IMR-90 (cell line): Measurements from ENCODE around the gene PPARG. TPM values are rescaled to one million over a fixed set of nuclear protein-coding genes. Genes with fewer than 3 reads are reported as not detected.

Experiments used
- ATAC-seq: fragments of 200-7000 bp; cut with Tn5 transposase; 2 replicates; pipeline ENCODE4 v1.9.1; 2020; ENCODE audit warnings: low read depth, mild to moderate bottlenecking, moderate library complexity
- BruUV-seq: library from RNA; stranded (reverse); fragments of 400-500 nt; replicated peaks from 2 replicates; lab custom pipeline; 2021; lab: Mats Ljungman, UMichigan
- CTCF ChIA-PET: fragments of 300-600 bp; formaldehyde crosslinking; extraction: SDS; loops from one replicate; lab custom pipeline; 2021; ENCODE audit warnings: antibody characterized with exemption; lab: Yijun Ruan, JAX
- POLR2A ChIA-PET: fragments of 300-600 bp; sonication (Branson Sonifier 250); formaldehyde crosslinking; loops from one replicate; lab custom pipeline; 2022; ENCODE audit warnings: antibody characterized with exemption; ENCODE audit not compliant: unreplicated experiment; lab: Charles Lee
- DNase-seq: peaks from one replicate; pipeline ENCODE4 v3.0.0; 2013
- H2AFZ ChIP-seq: replicated peaks from 2 replicates; pipeline ENCODE3; 2013; ENCODE audit warnings: low read length, mild to moderate bottlenecking; ENCODE audit not compliant: poor library complexity
- H2AK5ac ChIP-seq: 2 replicates; pipeline ENCODE4 v1.6.1; 2013; ENCODE audit warnings: low read depth, low read length, inconsistent platforms
- H2AK9ac ChIP-seq: replicated peaks from 2 replicates; pipeline ENCODE3; 2013; ENCODE audit warnings: mild to moderate bottlenecking, low read depth, low read length, moderate library complexity; ENCODE audit not compliant: poor library complexity
- H2BK120ac ChIP-seq: 2 replicates; pipeline ENCODE4 v1.6.1; 2013; ENCODE audit warnings: low read depth, low read length, inconsistent platforms
- H2BK15ac ChIP-seq: 3 replicates; pipeline ENCODE4 v1.6.1; 2013; ENCODE audit warnings: low read depth, low read length, inconsistent platforms
- H2BK20ac ChIP-seq: 2 replicates; pipeline ENCODE4 v1.6.1; 2013; ENCODE audit warnings: low read depth, mild to moderate bottlenecking, inconsistent platforms, low read length, moderate library complexity
- H2BK5ac ChIP-seq: 2 replicates; pipeline ENCODE4 v1.6.1; 2013; ENCODE audit warnings: mild to moderate bottlenecking, low read depth, low read length, inconsistent platforms; ENCODE audit not compliant: poor library complexity, severe bottlenecking
- H3K14ac ChIP-seq: replicated peaks from 2 replicates; pipeline ENCODE4 v1.6.1; 2013; ENCODE audit warnings: low read depth, low read length, inconsistent platforms
- H3K18ac ChIP-seq: 2 replicates; pipeline ENCODE4 v1.6.1; 2013; ENCODE audit warnings: low read depth, low read length, control low read depth
- H3K23ac ChIP-seq: 2 replicates; pipeline ENCODE4 v1.6.1; 2013; ENCODE audit warnings: low read depth, low read length, inconsistent platforms
- H3K27ac ChIP-seq: 2 replicates; pipeline ENCODE4 v1.5.1; 2013; ENCODE audit warnings: mild to moderate bottlenecking, control low read depth, low read length; ENCODE audit not compliant: insufficient read depth
- H3K27me3 ChIP-seq: 2 replicates; pipeline ENCODE4 v1.6.1; 2013; ENCODE audit warnings: low read length; ENCODE audit not compliant: control insufficient read depth, insufficient read depth
- H3K36me3 ChIP-seq: 2 replicates; pipeline ENCODE4 v1.6.1; 2013; ENCODE audit warnings: low read length, mixed read lengths; ENCODE audit not compliant: control insufficient read depth, insufficient read depth
- H3K4ac ChIP-seq: 2 replicates; pipeline ENCODE4 v1.6.1; 2013; ENCODE audit warnings: low read depth, low read length, inconsistent platforms
- H3K4me1 ChIP-seq: 2 replicates; pipeline ENCODE4 v1.6.1; 2013; ENCODE audit warnings: low read length, mixed read lengths; ENCODE audit not compliant: control insufficient read depth, insufficient read depth
- H3K4me2 ChIP-seq: 2 replicates; pipeline ENCODE4 v1.6.1; 2013; ENCODE audit warnings: low read depth, mild to moderate bottlenecking, control low read depth, low read length, moderate library complexity
- H3K4me3 ChIP-seq: 2 replicates; pipeline ENCODE4 v1.5.1; 2013; ENCODE audit warnings: low read depth, mild to moderate bottlenecking, control low read depth, low read length, moderate library complexity; ENCODE audit not compliant: insufficient read depth
- H3K56ac ChIP-seq: 2 replicates; pipeline ENCODE4 v1.6.1; 2013; ENCODE audit warnings: low read length, inconsistent platforms; ENCODE audit not compliant: insufficient read depth; ENCODE audit errors: extremely low read depth
- H3K79me1 ChIP-seq, 2 experiments: 2 replicates each; pipeline ENCODE4 v1.6.1; 2013; ENCODE audit warnings: low read length in 2 of 2, inconsistent platforms in 1 of 2, low read depth in 1 of 2
- H3K9ac ChIP-seq: 2 replicates; pipeline ENCODE4 v1.6.1; 2013; ENCODE audit warnings: low read depth, low read length, control low read depth
- H3K9me1 ChIP-seq: 2 replicates; pipeline ENCODE4 v1.6.1; 2013; ENCODE audit warnings: low read length, inconsistent platforms; ENCODE audit not compliant: insufficient read depth
- H3K9me3 ChIP-seq: 2 replicates; pipeline ENCODE4 v1.6.1; 2013; ENCODE audit warnings: low read length; ENCODE audit not compliant: control insufficient read depth, insufficient read depth
- H4K20me1 ChIP-seq: 2 replicates; pipeline ENCODE4 v1.6.1; 2013; ENCODE audit warnings: low read length, inconsistent platforms; ENCODE audit not compliant: insufficient read depth
- H4K5ac ChIP-seq: 2 replicates; pipeline ENCODE4 v1.6.1; 2013; ENCODE audit warnings: mild to moderate bottlenecking, low read depth, low read length, control low read depth
- H4K8ac ChIP-seq, 2 experiments: 2 replicates each; pipeline ENCODE4 v1.6.1; 2013; ENCODE audit warnings: low read depth in 2 of 2, low read length in 2 of 2, control low read depth in 1 of 2, inconsistent platforms in 1 of 2
- H4K91ac ChIP-seq: 2 replicates; pipeline ENCODE4 v1.6.1; 2013; ENCODE audit warnings: low read depth, low read length, inconsistent platforms; ENCODE audit not compliant: insufficient read depth
- CHD1 ChIP-seq: IDR thresholded peaks from 2 replicates; pipeline ENCODE4 v1.6.1; 2012; ENCODE audit warnings: low read depth, low read length, improper control_type of control experiment
- MAFK ChIP-seq: IDR thresholded peaks from 2 replicates; pipeline ENCODE4 v1.6.1; 2012; ENCODE audit warnings: low read depth, low read length, improper control_type of control experiment
- MAZ ChIP-seq: IDR thresholded peaks from 2 replicates; pipeline ENCODE4 v1.6.1; 2012; ENCODE audit warnings: low read depth, mild to moderate bottlenecking, low read length, improper control_type of control experiment, moderate library complexity, borderline replicate concordance
- MXI1 ChIP-seq: IDR thresholded peaks from 2 replicates; pipeline ENCODE4 v1.6.1; 2012; ENCODE audit warnings: low read depth, mild to moderate bottlenecking, low read length, moderate library complexity, borderline replicate concordance
- RFX5 ChIP-seq: IDR thresholded peaks from 2 replicates; pipeline ENCODE4 v1.8.0; 2012; ENCODE audit warnings: low read depth, mild to moderate bottlenecking, low read length, moderate library complexity
- WGBS, 2 experiments: methylation state at CpG; one replicate each; pipeline versions ENCODE4 v1.1.5 to v1.1.7; 2013; ENCODE audit warnings: missing lambda C conversion rate in 2 of 2; ENCODE audit not compliant: insufficient read length in 1 of 2; ENCODE audit errors: extremely low coverage in 2 of 2; 5-methylcytosine and 5-hydroxymethylcytosine counted together
- dilution Hi-C: fragments of 300-500 bp; cut with HindIII; formaldehyde crosslinking; loops from one replicate; pipeline ENCODE4 v1.14.3; 2018; ENCODE audit warnings: low sequenced_read_pairs; ENCODE audit not compliant: unreplicated experiment
- in situ Hi-C: fragments of 300-500 bp; cut with MboI; formaldehyde crosslinking; loops from 3 replicates; pipeline ENCODE4 v1.14.3; 2019; ENCODE audit warnings: low sequenced_read_pairs, inconsistent platforms, mixed read lengths
- intact Hi-C: fragments of 100-400 bp; cut with micrococcal nuclease; formaldehyde crosslinking; loops from 2 replicates; pipeline ENCODE4 v1.10.0; 2022
- polyA plus RNA-seq, 3 experiments: library from polyadenylated mRNA; depleted of rRNA; stranded (reverse); fragments of >200 nt; gene quantifications; 2 replicates each; pipeline ENCODE4 v1.2.3, GENCODE V29; 2012; ENCODE audit warnings: low replicate concordance in 1 of 3
- total RNA-seq: library from RNA; depleted of rRNA; stranded (reverse); fragments of >200 nt; gene quantifications from 2 replicates; pipeline ENCODE4 v1.2.3, GENCODE V29; 2012
- TF ChIP-seq, protein P1 (sequence below): fragments of 150-350 bp; IDR thresholded peaks from 2 replicates; pipeline ENCODE4 v1.6.1; 2016; ENCODE audit warnings: low read depth, mild to moderate bottlenecking, low read length, moderate library complexity, borderline replicate concordance
- TF ChIP-seq, protein P2 (sequence below): conservative IDR thresholded peaks from 2 replicates; pipeline ENCODE4 v1.5.1; 2012; ENCODE audit warnings: mild to moderate bottlenecking, low read depth, low read length, improper control_type of control experiment

Gene PPARG
- total and polyA plus RNA-seq, 2 of the 4 experiments (the other 2 are of a cell fraction), result 11.2 to 23.8 TPM

DNA sequence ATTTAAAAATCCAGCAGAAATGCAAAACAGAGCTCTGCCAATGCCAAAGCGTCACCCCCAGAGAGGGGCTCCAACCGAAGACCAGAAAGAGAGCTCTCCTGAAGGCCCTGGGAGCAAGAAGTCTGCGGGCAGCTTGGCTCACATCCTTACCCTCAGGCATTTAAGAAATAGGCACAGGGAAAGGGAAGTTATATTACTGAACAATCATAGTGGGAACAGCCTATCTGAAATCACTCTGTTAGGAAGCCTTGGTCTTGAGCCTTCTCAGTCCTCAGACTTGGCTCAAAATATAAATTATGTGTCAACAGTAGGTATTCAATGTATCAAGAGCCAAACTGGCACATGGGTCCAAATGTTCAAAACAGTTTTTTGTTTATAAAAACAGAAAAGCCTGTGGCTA lies 10.3 kb upstream of the PPARG start:
- H2BK15ac ChIP-seq, result no peak overlapping the region

More for the DNA sequence above, 10.3 kb upstream of the PPARG start:
- Histone ChIP-seq H4K20me1 (no peaks in the 10 kb centered on the region), H3K4me1 (peaks cover 4% of the 10 kb centered on the region; the same call in 1 of the 2 replicates), H3K9me3 (no peaks in the 10 kb centered on the region), H3K56ac (no peak overlapping the region), H3K9ac (no peak overlapping the region), H2BK20ac (no peak overlapping the region), H3K36me3 (no peaks in the 10 kb centered on the region), H3K18ac (no peak overlapping the region), H2BK120ac (no peak overlapping the region), H4K91ac (no peak overlapping the region), H3K4me3 (no peak overlapping the region), H3K9me1 (peaks cover 4% of the 10 kb centered on the region; the same call in 1 of the 2 replicates), H3K79me1 (no peaks in the 10 kb centered on the region), H3K27ac (no peak overlapping the region), H3K4ac (no peak overlapping the region), H3K4me2 (no peak overlapping the region), H2AK9ac (no peak overlapping the region), H3K23ac (no peak overlapping the region), H2AFZ (no peak overlapping the region), H3K14ac (no peak overlapping the region), H4K8ac (no peak overlapping the region), H2AK5ac (no peak overlapping the region), H3K27me3 (no peaks in the 10 kb centered on the region), H2BK5ac (no peak overlapping the region), H4K5ac (no peak overlapping the region)
- ChIA-PET CTCF (interaction anchor here (0.6 kb wide), 1 partner anchor 201 kb away, joined by 3 read pairs; no protein-coding TSS in a partner anchor), POLR2A (no interaction called here)
- ATAC-seq, result no peak
- dilution Hi-C loops (no loop called here), in situ Hi-C loops (no loop called here), intact Hi-C loops (no loop called here)
- 90% methylated on average over 2 of the region's 3 CpGs; no CpG with 5 or more reads in 1 of the 2 experiments for WGBS, 2 experiments
- no TSS peak for BruUV-seq
- TF ChIP-seq MAFK (no peak), MAZ (no peak), CHD1 (no peak), MXI1 (no peak), RFX5 (no peak)
- TF ChIP-seq, protein P1, sequence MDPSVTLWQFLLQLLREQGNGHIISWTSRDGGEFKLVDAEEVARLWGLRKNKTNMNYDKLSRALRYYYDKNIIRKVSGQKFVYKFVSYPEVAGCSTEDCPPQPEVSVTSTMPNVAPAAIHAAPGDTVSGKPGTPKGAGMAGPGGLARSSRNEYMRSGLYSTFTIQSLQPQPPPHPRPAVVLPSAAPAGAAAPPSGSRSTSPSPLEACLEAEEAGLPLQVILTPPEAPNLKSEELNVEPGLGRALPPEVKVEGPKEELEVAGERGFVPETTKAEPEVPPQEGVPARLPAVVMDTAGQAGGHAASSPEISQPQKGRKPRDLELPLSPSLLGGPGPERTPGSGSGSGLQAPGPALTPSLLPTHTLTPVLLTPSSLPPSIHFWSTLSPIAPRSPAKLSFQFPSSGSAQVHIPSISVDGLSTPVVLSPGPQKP, result no peak
- TF ChIP-seq, protein P2, sequence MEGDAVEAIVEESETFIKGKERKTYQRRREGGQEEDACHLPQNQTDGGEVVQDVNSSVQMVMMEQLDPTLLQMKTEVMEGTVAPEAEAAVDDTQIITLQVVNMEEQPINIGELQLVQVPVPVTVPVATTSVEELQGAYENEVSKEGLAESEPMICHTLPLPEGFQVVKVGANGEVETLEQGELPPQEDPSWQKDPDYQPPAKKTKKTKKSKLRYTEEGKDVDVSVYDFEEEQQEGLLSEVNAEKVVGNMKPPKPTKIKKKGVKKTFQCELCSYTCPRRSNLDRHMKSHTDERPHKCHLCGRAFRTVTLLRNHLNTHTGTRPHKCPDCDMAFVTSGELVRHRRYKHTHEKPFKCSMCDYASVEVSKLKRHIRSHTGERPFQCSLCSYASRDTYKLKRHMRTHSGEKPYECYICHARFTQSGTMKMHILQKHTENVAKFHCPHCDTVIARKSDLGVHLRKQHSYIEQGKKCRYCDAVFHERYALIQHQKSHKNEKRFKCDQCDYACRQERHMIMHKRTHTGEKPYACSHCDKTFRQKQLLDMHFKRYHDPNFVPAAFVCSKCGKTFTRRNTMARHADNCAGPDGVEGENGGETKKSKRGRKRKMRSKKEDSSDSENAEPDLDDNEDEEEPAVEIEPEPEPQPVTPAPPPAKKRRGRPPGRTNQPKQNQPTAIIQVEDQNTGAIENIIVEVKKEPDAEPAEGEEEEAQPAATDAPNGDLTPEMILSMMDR, result no peak
- no peak for DNase-seq
